Fibroblast of lung (primary cell): ENCODE results near the gene APOA4. TPM values are rescaled to one million over a fixed set of nuclear protein-coding genes. Genes with fewer than 3 reads are reported as not detected.

Experiments used
- DNase-seq, 2 donors: peaks; one replicate each; pipeline versions ENCODE4 v3.0.0 to v3.0.0-alpha.2; 2010; ENCODE audit warnings: low read depth in 2 of 2
- H2AFZ ChIP-seq: 2 replicates; pipeline ENCODE4 v1.5.1; 2012; ENCODE audit warnings: low read length, control low read depth, inconsistent platforms
- H3K27ac ChIP-seq: 2 replicates; pipeline ENCODE4 v1.5.1; 2011; ENCODE audit warnings: low read length, control low read depth; ENCODE audit not compliant: insufficient read depth
- H3K27me3 ChIP-seq: 2 replicates; pipeline ENCODE4 v1.5.1; 2011; ENCODE audit warnings: mild to moderate bottlenecking, low read length; ENCODE audit not compliant: control insufficient read depth, insufficient read depth
- H3K36me3 ChIP-seq: 2 replicates; pipeline ENCODE4 v1.5.1; 2011; ENCODE audit warnings: low read length; ENCODE audit not compliant: control insufficient read depth, insufficient read depth
- H3K4me1 ChIP-seq: 2 replicates; pipeline ENCODE4 v1.5.1; 2011; ENCODE audit warnings: low read length; ENCODE audit not compliant: control insufficient read depth, insufficient read depth; ENCODE audit errors: extremely low read depth
- H3K4me2 ChIP-seq: 2 replicates; pipeline ENCODE4 v1.5.1; 2011; ENCODE audit warnings: low read length, control low read depth; ENCODE audit not compliant: insufficient read depth; ENCODE audit errors: extremely low read depth
- H3K4me3 ChIP-seq, 4 experiments: fragments of 200-600 bp in 1 of 4; sonication (generic) in 1 of 4; replicated peaks in 1 of 4; 2 replicates each; pipeline ENCODE4 v1.5.1; 2011 to 2016; ENCODE audit warnings: low read length in 4 of 4, low read depth in 3 of 4, mild to moderate bottlenecking in 3 of 4, control low read depth in 2 of 4, inconsistent platforms in 1 of 4, mixed read lengths in 1 of 4; ENCODE audit not compliant: insufficient read depth in 1 of 4; ENCODE audit errors: control extremely low read depth in 1 of 4
- H3K79me2 ChIP-seq: 2 replicates; pipeline ENCODE4 v1.5.1; 2012; ENCODE audit warnings: mild to moderate bottlenecking, low read length, inconsistent platforms; ENCODE audit not compliant: control insufficient read depth, insufficient read depth
- H3K9ac ChIP-seq: 2 replicates; pipeline ENCODE4 v1.5.1; 2011; ENCODE audit warnings: mild to moderate bottlenecking, low read length, control low read depth; ENCODE audit not compliant: insufficient read depth
- H3K9me3 ChIP-seq: 2 replicates; pipeline ENCODE4 v1.5.1; 2012; ENCODE audit warnings: low read depth, low read length; ENCODE audit not compliant: control insufficient read depth, insufficient read depth
- H4K20me1 ChIP-seq: 2 replicates; pipeline ENCODE4 v1.5.1; 2011; ENCODE audit warnings: low read length; ENCODE audit not compliant: control insufficient read depth, insufficient read depth; ENCODE audit errors: extremely low read depth
- CTCF ChIP-seq, 2 donors: IDR thresholded peaks in 1 of 2; conservative IDR thresholded peaks in 1 of 2; 1 replicate in 1 of 2; 2 replicates in 1 of 2; pipeline ENCODE4 v1.5.1; 2011 to 2012; ENCODE audit warnings: low read length in 2 of 2, control low read depth in 1 of 2, inconsistent platforms in 1 of 2, low read depth in 1 of 2, mild to moderate bottlenecking in 1 of 2
- EZH2 ChIP-seq: IDR thresholded peaks from 2 replicates; pipeline ENCODE4 v1.5.1; 2012; ENCODE audit warnings: low read length, control low read depth, mild to moderate bottlenecking; ENCODE audit errors: missing control alignments
- polyA plus RNA-seq, 2 donors: library from polyadenylated mRNA; depleted of rRNA in 1 of 2; stranded (reverse) in 1 of 2; unstranded in 1 of 2; fragments of >200 nt; gene quantifications; 2 replicates each; pipeline ENCODE4 v1.2.1, GENCODE V29; 2011 to 2012; ENCODE audit warnings: missing spikeins in 1 of 2
- total RNA-seq: library from RNA; depleted of rRNA; stranded (reverse); fragments of >200 nt; gene quantifications from 2 replicates; pipeline ENCODE4 v1.2.1, GENCODE V29; 2014

Gene APOA4
- total and polyA plus RNA-seq, 2 donors (not counting 1 experiment from before 2014, with no cell fraction given): not detected

- DNase-seq: no peak
- Histone ChIP-seq H3K4me1 (peaks cover 5% of the 10 kb centered on the region), H3K4me2 (no peak overlapping the region)
Observed at GRCh38 chr11:116866804-116867455, 43.8 kb upstream of the APOA4 start.

GRCh38 chr11:116865696-116866095 lies 42.6 kb upstream of the APOA4 start:
- Histone ChIP-seq H3K4me1 (no peaks in the 10 kb centered on the region), H3K27ac (no peak overlapping the region), H3K79me2 (no peaks in the 10 kb centered on the region), H3K9me3 (no peaks in the 10 kb centered on the region), H3K27me3 (no peaks in the 10 kb centered on the region), H3K4me2 (no peak overlapping the region), H4K20me1 (no peaks in the 10 kb centered on the region), H2AFZ (no peak overlapping the region), H3K36me3 (peaks cover 9% of the 10 kb centered on the region), H3K9ac (no peak overlapping the region), H3K4me3 (no peak overlapping the region)
- no peak for DNase-seq
- TF ChIP-seq EZH2 (no peak), CTCF (conservative IDR thresholded peaks at IDR 0.05 in 1 of 2, IDR thresholded peaks at IDR 0.05 in 1 of 2; ENCODE audit: low read depth in 1 of 2, low read length in 2 of 2) (no peak)

More at GRCh38 chr11:116866804-116867455, 43.8 kb upstream of the APOA4 start:
- Histone ChIP-seq H2AFZ (no peak overlapping the region), H3K9me3 (no peaks in the 10 kb centered on the region), H3K79me2 (no peaks in the 10 kb centered on the region), H4K20me1 (no peaks in the 10 kb centered on the region), H3K27me3 (no peaks in the 10 kb centered on the region), H3K4me3 (no peak overlapping the region), H3K27ac (no peak overlapping the region), H3K36me3 (peaks cover 7% of the 10 kb centered on the region), H3K9ac (no peak overlapping the region)
- TF ChIP-seq EZH2 (no peak), CTCF (conservative IDR thresholded peaks at IDR 0.05 in 1 of 2, IDR thresholded peaks at IDR 0.05 in 1 of 2; ENCODE audit: low read depth in 1 of 2, low read length in 2 of 2) (no peak)

- no peaks in the 10 kb centered on the region for H3K79me2 ChIP-seq
- DNase-seq: peak in 1 of 2 donors; percentile 66
- H4K20me1 ChIP-seq: no peaks in the 10 kb centered on the region
- no peak overlapping the region for H3K27ac ChIP-seq
- no peaks in the 10 kb centered on the region for H3K27me3 ChIP-seq
- H3K4me3 ChIP-seq: no peak overlapping the region
- TF ChIP-seq EZH2 (no peak), CTCF (conservative IDR thresholded peaks at IDR 0.05 in 1 of 2, IDR thresholded peaks at IDR 0.05 in 1 of 2; ENCODE audit: low read depth in 1 of 2, low read length in 2 of 2) (no peak)
- no peaks in the 10 kb centered on the region for H3K4me1 ChIP-seq
- peaks cover 9% of the 10 kb centered on the region for H3K36me3 ChIP-seq
- H3K4me2 ChIP-seq: no peak overlapping the region
- H3K9me3 ChIP-seq: no peaks in the 10 kb centered on the region
- no peak overlapping the region for H3K9ac ChIP-seq
- H2AFZ ChIP-seq: no peak overlapping the region
Observed at GRCh38 chr11:116864531-116864930, 41.4 kb upstream of the APOA4 start.
